ENCODE measurements around the gene GNA12. TPM values are rescaled to one million over a fixed set of nuclear protein-coding genes. Genes with fewer than 3 reads are reported as not detected.
"Not testable (repeated sequence)": the region's sequence is repeated elsewhere in the genome, so short reads cannot be mapped to it uniquely, and the experiment has no call there.

Gene GNA12
- total RNA-seq, 1 donor from 2014 or later, result 47.2 TPM

DNA sequence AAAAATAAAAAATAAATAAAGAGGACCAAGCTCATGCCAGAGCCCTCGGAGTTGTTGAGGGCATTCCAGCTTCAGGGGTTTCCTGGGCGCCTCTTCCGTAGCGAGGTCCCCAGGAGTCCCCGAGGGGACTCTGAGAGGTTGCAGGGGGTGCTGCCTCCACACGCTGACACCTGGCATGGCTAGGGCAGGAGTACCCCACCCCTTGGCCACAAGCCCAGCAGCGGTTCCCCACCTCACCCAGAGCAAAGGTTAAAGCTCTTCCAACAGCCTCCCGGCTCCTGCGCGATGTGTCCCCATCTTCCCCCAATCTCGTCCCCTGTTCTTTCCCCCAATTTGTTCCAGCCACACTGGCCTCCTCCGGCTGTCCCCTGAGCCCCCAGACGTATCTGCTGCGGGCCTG lies 151.6 kb downstream of the GNA12 start:
- TF ChIP-seq CTCF (IDR thresholded peaks at IDR 0.05), result no peak
- no peak for ATAC-seq
- no peak for DNase-seq

DNA sequence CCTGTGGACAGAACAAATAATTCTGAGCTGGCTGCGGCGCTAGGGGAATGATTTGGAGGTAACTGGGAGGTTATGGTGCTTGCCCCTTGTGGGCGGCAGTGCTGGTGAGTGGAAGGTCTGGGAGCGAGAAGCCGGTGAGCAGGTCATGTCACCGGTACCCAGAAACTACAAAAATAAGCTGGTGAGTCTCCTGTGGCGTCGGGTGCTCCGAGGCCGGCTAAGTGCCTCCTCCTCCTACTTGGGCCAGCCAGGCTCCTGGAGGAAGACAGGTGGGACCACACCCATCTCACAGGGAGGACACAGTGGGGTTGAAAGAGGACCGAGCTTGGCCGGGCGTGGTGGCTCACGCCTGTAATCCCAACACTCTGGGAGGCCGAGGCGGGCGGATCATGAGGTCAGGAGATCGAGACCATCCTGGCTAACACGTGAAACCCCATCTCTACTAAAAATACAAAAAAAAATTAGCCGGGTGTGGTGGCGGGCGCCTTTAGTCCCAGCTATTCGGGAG lies 152.1 kb downstream of the GNA12 start:
- DNase-seq; ATAC-seq; H3K36me3 ChIP-seq; H3K4me3 ChIP-seq; H3K27ac ChIP-seq; intact Hi-C loops (cut with DNase I); H3K9me3 ChIP-seq: not testable (repeated sequence)
- peaks cover 13% of the 10 kb centered on the region for H3K4me1 ChIP-seq
- peaks cover 29% of the 10 kb centered on the region for H3K27me3 ChIP-seq

More for the DNA sequence above, 151.6 kb downstream of the GNA12 start:
- H3K36me3 ChIP-seq, result no peaks in the 10 kb centered on the region
- H3K27me3 ChIP-seq, result peaks cover 24% of the 10 kb centered on the region
- peaks cover 11% of the 10 kb centered on the region for H3K4me1 ChIP-seq
- intact Hi-C loops (cut with DNase I), result no loop called here
- no peak overlapping the region for H3K27ac ChIP-seq
- no peaks in the 10 kb centered on the region for H3K9me3 ChIP-seq
- no peak overlapping the region for H3K4me3 ChIP-seq

- H3K4me1 ChIP-seq, result peaks cover 13% of the 10 kb centered on the region
- no peaks in the 10 kb centered on the region for H3K36me3 ChIP-seq
- no peak for DNase-seq
- no peaks in the 10 kb centered on the region for H3K9me3 ChIP-seq
- intact Hi-C loops (cut with DNase I), result no loop called here
- peaks cover 38% of the 10 kb centered on the region for H3K27me3 ChIP-seq
- ATAC-seq, result no peak
- H3K27ac ChIP-seq, result no peak overlapping the region
- no peak for TF ChIP-seq CTCF (IDR thresholded peaks at IDR 0.05)
- no peak overlapping the region for H3K4me3 ChIP-seq
These were observed 152.9 kb downstream of the GNA12 start for GRCh38 chr7:2691011-2691707.

GRCh38 chr7:2689951-2690705 lies 154.0 kb downstream of the GNA12 start:
- intact Hi-C loops (cut with DNase I), result no loop called here
- Histone ChIP-seq H3K27me3 (peaks cover 44% of the 10 kb centered on the region), H3K9me3 (no peaks in the 10 kb centered on the region), H3K27ac (no peak overlapping the region), H3K4me3 (no peak overlapping the region), H3K36me3 (no peaks in the 10 kb centered on the region), H3K4me1 (peaks cover 13% of the 10 kb centered on the region)
- DNase-seq (no peak), ATAC-seq (no peak)
- no peak for TF ChIP-seq CTCF (IDR thresholded peaks at IDR 0.05)

DNA sequence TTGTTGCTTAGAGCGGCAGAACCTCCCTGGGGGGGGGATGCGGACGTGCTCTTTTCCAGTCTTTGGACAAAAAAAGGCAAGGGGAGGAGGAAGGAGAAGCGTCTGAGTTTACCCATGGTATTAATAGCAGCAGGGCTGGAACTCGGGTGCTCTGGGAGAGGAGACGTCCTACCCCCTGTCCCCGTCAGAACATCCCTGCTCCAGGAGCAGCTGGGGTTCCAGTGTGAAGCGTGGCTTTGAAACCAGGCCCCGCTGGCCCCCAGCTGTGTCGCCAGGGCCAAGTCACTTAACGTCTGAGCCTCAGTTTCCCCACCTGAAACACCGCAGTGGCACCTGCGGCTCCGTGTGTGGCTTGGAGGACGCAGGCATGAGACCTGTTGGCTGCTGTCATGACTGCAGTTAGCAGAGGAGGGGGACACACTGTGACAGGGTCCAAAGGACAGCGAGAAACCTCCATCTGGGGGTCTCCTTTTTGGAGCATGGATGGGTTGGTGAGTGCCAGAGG lies 154.7 kb downstream of the GNA12 start:
- Histone ChIP-seq H3K9me3 (no peaks in the 10 kb centered on the region), H3K27ac (no peak overlapping the region), H3K36me3 (no peaks in the 10 kb centered on the region), H3K4me1 (peaks cover 13% of the 10 kb centered on the region), H3K27me3 (peaks cover 44% of the 10 kb centered on the region), H3K4me3 (no peak overlapping the region)
- intact Hi-C loops (cut with DNase I), result no loop called here
- TF ChIP-seq CTCF (IDR thresholded peaks at IDR 0.05), result no peak
- ATAC-seq, result no peak
- DNase-seq, result no peak

Data from upper lobe of right lung (tissue), 1 donor.